Mesenteric fat pad (tissue), 1 donor: ENCODE data around the gene AURKAIP1. TPM values are rescaled to one million over a fixed set of nuclear protein-coding genes. Genes with fewer than 3 reads are reported as not detected.

Source experiments
- microRNA-seq: library from miRNA; unstranded; fragments of <30 nt; microRNA quantifications from one replicate; pipeline ENCODE4 v1.2.0, GENCODE V29; 2020; ENCODE audit warnings: borderline number of aligned reads
- total RNA-seq: library from RNA; stranded (reverse); fragmentation: NEBNext Ultra II Directional; extraction: Animal tissue kit (Norgen Biotek cat#: 25700); gene quantifications from one replicate; pipeline ENCODE4 v1.2.1, GENCODE V29; 2021
- donor health status: DM: yes; HTN: yes; CAD: no.

The AURKAIP1 gene
- total RNA-seq, 1 donor from 2014 or later = 120 TPM

Small RNA genes lying within 50 kb of the gene (microRNA-seq; reads per million reads assigned to microRNA genes)
- not detected for gene MIR6808

Other genes with a start within 250 kb of the AURKAIP1 start
- gene TTLL10, start 201.3 kb downstream of the AURKAIP1 start, total RNA-seq = 1.4 TPM
- gene TNFRSF18, start 168.6 kb downstream of the AURKAIP1 start, total RNA-seq = 0.80 TPM
- gene TNFRSF4, start 161.1 kb downstream of the AURKAIP1 start, total RNA-seq = 10.7 TPM
- gene SDF4, start 143.2 kb downstream of the AURKAIP1 start, total RNA-seq = 144 TPM
- gene B3GALT6, start 143.0 kb downstream of the AURKAIP1 start, total RNA-seq = 14.1 TPM
- 2.9 TPM for gene C1QTNF12, start 128.5 kb downstream of the AURKAIP1 start, total RNA-seq
- gene UBE2J2, start 101.4 kb downstream of the AURKAIP1 start, total RNA-seq = 56.5 TPM
- 2.1 TPM for gene SCNN1D, start 94.8 kb downstream of the AURKAIP1 start, total RNA-seq
- gene ACAP3, start 67.3 kb downstream of the AURKAIP1 start, total RNA-seq = 36.6 TPM
- 11.6 TPM for gene PUSL1, start 66.6 kb downstream of the AURKAIP1 start, total RNA-seq
- gene INTS11, start 50.5 kb downstream of the AURKAIP1 start, total RNA-seq = 74.7 TPM
- gene CPTP, start 50.4 kb downstream of the AURKAIP1 start, total RNA-seq = 19.7 TPM
- 0.19 TPM for gene TAS1R3, start 43.9 kb downstream of the AURKAIP1 start, total RNA-seq
- gene DVL1, start 25.8 kb downstream of the AURKAIP1 start, total RNA-seq = 52.1 TPM
- gene MXRA8, start 16.7 kb downstream of the AURKAIP1 start, total RNA-seq = 109 TPM
- gene CCNL2, start 24.1 kb upstream of the AURKAIP1 start, total RNA-seq = 162 TPM
- 122 TPM for gene MRPL20, start 32.1 kb upstream of the AURKAIP1 start, total RNA-seq
- 4.1 TPM for gene ANKRD65, start 46.1 kb upstream of the AURKAIP1 start, total RNA-seq
- gene VWA1, start 60.5 kb upstream of the AURKAIP1 start, total RNA-seq = 41.1 TPM
- 0.51 TPM for gene ATAD3C, start 74.5 kb upstream of the AURKAIP1 start, total RNA-seq
- gene ATAD3B, start 96.6 kb upstream of the AURKAIP1 start, total RNA-seq = 12.6 TPM
- 26.2 TPM for gene ATAD3A, start 137.0 kb upstream of the AURKAIP1 start, total RNA-seq
- gene TMEM240, start 165.4 kb upstream of the AURKAIP1 start, total RNA-seq = 1.4 TPM
- gene SSU72, start 199.7 kb upstream of the AURKAIP1 start, total RNA-seq = 144 TPM
- 2.9 TPM for gene FNDC10, start 224.9 kb upstream of the AURKAIP1 start, total RNA-seq
- gene MIB2, start 240.3 kb upstream of the AURKAIP1 start, total RNA-seq = 37.9 TPM